HG03060 (cell line): ENCODE measurements around the gene PGM2.

Experiments used
- ATAC-seq: cut with Tn5 transposase; IDR thresholded peaks from one replicate; pipeline ENCODE4 v1.9.1; 2021; ENCODE audit warnings: low read depth, moderate number of reproducible peaks; ENCODE audit not compliant: unreplicated experiment

Gene PGM2

DNA sequence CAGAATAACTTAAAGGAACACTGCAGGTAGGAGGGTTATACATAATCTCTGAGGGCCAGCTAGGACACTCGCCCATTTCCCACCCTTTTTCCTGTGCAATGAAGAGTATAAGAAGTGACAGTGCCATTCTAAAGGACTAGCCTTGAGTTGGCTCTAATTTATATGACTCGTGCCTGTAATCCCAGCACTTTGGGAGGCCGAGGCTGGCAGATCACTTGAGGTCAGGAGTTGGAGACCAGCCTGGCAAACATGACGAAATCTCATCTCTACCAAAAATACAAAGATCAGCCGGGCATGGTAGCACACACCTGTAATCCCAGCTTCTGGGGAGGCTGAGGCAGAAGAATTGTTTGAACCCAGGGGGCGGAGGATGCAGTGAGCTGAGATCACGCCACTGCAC is 68.8 kb downstream of the PGM2 start:
- no peak for ATAC-seq

- no peak for ATAC-seq
These were observed 69.8 kb downstream of the PGM2 start for GRCh38 chr4:37896206-37896860.

DNA sequence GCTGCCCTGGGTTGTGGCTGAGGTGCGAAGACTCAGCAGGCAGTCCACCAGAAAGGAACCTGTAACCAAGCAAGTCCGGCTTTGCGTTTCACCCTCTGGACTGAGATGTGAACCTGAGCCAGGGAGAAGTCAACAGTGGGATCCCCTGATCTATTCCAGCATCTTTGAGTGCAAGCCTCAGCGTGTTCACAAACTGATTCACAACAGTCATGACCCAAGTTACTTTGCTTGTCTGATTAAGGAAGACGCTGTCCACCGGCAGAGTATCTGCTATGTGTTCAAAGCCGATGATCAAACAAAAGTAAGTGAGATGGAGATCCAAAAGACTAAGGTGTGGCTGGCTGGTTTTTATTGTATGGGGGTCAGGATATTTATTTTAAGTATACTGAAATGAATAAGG is 75.7 kb downstream of the PGM2 start:
- ATAC-seq, result no peak

DNA sequence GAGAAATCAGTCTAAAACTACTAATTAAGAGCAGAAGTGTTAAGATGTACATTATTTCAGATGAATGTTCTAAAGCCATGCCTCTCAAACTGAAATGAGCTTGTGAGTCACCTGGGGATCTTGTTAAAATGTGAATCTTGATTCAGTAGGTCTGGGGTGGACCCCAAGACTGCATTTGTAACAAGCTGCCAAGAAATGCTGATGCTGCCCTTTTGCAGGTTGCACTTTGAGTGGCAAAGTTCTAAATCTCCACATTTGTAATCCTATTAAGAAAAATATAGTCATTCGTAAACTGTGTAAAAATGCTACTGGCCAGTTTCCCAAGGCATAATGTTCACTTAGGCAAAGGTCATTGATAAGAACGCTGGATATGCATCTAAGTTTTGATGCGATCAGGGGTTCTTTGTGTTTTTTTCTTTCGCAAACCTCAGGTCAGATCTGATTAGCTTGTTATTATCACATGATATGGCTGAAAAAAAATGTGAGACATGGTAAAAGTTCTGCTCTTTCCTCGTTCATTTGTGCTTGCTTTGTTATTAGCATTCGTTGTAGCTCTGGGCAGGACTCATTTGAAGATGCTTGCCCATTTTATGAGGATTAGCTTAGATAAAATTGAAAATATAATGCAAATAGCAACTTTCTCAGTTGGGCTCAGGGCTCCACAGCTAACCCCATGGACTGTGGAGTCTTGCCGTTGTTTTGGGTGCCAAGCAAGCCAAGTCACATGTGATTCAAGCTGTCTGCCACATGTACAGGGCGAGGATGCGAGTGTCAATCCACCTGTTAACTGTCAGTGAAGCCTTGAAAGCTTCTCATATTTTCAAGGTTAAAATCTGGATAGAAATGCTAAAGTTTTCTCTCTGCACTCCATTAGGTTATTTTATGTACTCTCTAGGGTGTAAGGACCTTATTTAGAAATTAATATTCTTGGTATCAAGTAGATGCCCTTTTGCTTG is 76.5 kb downstream of the PGM2 start:
- no peak for ATAC-seq

GRCh38 chr4:37903901-37904300 is 77.4 kb downstream of the PGM2 start:
- ATAC-seq, result no peak

DNA sequence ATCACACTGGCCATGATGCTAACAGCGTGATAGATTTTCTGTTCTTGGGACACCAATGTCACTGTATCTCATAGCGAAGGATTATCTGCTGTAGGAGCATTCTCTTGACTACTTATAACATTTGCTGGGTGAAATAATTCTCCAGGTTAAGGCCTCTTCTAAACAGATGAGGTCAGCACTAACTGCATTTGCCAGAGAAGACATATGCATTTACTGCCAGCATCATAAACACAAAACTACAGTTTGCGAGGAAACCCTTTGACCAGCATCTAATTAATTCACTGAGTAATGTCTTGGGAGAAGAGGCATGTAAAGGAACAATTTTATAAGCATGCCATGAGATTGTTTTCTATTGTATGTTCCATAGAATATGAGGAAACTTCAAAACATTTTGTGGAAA is 78.3 kb downstream of the PGM2 start:
- no peak for ATAC-seq

GRCh38 chr4:37905533-37906169 is 79.2 kb downstream of the PGM2 start:
- no peak for ATAC-seq

DNA sequence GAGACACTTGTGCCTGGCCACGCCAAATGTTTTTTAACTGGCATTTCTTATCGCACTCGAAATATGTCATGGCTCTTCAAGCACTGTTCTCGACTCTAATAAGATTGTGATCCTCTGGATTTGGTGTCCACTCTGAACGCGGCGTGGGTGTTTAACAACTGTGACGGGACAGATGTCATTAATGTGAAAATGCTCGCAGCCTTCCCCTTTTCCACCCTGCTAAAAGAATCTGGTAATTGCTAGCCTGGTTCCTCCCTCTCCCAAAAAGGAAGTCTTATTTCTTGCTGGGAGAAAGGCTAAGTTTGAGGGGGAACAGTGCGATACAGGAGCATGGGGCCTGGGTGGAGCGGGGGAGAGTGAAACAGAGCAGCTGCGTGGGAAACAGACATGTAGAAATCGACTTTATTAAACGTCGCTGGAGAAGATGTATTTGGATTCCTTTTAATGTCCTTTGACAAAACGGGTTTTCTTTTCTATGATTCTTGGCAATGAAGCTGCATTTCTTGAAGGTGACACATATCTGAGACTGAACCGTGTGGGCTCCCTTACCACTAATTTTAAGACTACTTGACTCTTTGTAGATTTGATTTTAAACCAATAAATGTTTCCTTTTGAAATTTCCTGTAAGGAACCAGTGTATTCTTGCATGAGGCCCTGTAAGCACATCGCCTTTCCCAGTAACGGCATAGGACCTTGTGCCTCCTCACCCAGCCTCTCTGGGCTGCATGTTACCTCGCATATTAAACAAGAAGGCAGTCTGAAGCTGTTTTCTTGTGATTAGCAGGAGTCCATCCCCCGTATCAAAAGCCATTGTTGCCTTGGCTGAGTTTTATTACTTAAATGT is 82.2 kb downstream of the PGM2 start:
- ATAC-seq, result no peak

GRCh38 chr4:37909332-37910090 is 83.0 kb downstream of the PGM2 start:
- ATAC-seq, result no peak

- no peak for ATAC-seq
These were observed 83.6 kb downstream of the PGM2 start for GRCh38 chr4:37910091-37910486.
